ENCODE results near the gene EPAS1. TPM values are rescaled to one million over a fixed set of nuclear protein-coding genes. Genes with fewer than 3 reads are reported as not detected.
"Not testable (repeated sequence)": the region's sequence is repeated elsewhere in the genome, so short reads cannot be mapped to it uniquely, and the experiment has no call there.

Gene EPAS1
- polyA plus RNA-seq, 10 donors, result 29.2 to 48.0 (median 38.0) TPM

DNA sequence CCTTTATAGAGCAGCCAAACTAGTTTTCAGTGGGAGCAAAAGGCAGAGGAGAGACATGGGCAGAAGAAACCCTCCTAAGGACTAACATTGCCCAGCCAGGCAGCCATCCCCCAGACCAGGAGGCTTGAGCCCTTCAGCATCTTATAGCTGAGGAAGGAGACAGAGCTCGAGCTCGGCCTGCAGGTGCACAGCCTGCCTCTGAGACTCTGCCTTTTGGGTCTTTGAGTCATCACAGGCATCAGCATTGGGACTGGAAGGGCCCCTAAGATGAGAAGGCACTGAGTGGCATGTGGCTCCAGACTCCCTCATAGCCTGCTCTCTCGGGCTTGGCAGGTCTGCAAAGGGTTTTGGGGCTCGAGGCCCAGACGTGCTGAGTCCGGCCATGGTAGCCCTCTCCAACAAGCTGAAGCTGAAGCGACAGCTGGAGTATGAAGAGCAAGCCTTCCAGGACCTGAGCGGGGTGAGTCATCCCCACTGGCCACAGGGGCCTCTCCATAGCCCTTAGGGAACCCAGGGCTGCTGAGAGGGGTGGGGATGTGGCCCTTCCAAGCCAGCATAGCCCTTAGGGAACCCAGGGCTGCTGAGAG lies 84.1 kb downstream of the EPAS1 start:
- DNase-seq, result no peak

DNA sequence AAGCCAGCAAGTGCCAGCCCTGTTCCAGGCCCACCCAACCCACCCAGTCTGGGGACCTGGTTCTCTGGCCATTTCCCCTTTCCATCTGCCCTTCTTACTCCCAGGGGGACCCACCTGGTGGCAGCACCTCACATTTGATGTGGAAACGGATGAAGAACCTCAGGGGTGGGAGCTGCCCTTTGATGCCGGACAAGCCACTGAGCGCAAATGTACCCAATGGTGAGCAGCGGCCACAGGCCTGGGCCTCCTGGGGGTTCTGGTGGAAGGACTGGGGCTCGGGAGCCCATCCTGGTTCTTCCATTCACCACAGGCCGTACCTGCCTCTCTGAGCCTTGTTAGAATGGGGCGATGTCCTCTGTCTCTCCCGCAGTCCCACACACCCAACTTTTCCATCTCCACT lies 84.7 kb downstream of the EPAS1 start:
- DNase-seq, result no peak

DNA sequence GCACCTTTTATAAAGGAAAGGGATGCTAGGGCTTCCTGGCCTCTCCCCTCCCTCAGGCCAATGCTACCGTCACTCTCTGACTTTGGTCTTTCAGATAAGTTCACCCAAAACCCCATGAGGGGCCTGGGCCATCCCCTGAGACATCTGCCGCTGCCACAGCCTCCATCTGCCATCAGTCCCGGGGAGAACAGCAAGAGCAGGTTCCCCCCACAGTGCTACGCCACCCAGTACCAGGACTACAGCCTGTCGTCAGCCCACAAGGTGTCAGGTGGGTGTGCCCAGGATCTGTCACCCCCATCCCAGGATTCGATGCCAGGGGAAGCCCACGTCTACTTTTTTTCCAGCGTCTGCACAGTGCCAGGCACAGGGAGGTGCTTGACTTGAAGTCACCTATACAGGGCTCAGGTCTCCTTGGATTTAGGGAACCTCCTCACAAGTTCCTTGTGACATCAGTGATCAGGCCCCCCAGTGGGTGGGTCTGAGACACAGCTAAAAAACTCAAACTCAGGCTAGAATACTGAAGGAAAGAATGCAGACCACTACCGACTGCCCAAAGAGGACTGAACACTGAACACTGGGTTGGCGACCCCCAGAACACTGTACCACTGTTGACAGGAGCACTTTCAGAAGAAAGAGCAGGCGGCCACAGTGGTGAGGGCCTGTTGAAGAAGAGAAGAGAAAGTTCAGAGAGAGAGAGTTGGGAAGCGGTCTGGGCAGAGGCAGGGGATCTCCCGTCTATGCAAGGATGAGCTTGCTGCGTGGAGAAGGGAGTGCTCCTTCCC lies 85.3 kb downstream of the EPAS1 start:
- DNase-seq, result no peak

DNA sequence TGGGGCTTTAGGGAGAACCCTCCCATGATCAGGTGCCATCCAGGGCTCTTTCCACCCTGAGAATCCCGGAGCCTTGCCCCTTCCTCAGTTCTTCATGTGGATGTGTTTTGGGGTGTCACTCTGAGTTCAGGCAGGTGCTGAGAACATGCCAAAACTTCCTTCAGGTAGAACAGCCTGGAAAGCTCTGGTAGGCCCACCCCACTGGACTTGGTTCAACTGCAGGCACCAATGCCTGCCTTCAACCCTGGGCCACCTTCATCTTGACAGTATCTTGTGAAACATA lies 85.8 kb downstream of the EPAS1 start:
- DNase-seq, result no peak

DNA sequence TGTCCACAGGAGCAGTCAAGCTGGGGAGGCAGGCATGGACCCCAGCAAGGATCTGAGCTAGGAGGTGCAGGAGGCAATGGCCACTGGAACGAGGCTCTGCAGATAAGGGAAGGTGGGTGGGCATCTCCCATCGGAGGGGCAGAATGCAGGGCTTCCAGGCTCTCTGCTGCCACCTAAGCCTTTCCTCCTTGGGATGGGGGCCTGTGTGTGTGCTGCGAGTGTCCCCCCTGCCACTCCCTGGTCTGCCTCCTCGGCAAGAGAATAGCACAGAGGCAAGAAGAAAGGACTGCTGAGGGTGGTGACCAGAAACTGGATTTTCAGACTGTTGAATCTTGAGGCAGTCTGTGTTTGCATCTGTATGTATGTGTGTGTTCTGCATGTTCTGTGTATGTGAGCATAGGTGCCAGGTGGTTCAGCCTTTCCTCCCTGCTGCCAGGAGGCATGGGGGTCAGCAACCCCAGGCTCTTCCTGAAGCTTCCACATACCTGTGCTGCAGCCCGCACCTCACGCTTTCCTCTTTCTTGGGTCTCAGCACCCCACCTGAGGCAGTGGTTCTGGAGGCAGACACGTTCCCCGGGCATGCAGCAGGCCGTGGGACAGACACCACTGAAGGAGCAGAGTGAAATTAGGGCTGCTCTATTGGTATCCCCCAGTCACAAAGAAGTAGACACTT lies 86.7 kb downstream of the EPAS1 start:
- DNase-seq, result no peak

DNA sequence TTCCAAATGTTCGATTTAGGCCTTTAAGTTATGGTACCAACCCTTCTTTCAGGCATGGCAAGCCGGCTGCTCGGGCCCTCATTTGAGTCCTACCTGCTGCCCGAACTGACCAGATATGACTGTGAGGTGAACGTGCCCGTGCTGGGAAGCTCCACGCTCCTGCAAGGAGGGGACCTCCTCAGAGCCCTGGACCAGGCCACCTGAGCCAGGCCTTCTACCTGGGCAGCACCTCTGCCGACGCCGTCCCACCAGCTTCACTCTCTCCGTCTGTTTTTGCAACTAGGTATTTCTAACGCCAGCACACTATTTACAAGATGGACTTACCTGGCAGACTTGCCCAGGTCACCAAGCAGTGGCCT lies 87.2 kb downstream of the EPAS1 start:
- DNase-seq, result no peak

DNA sequence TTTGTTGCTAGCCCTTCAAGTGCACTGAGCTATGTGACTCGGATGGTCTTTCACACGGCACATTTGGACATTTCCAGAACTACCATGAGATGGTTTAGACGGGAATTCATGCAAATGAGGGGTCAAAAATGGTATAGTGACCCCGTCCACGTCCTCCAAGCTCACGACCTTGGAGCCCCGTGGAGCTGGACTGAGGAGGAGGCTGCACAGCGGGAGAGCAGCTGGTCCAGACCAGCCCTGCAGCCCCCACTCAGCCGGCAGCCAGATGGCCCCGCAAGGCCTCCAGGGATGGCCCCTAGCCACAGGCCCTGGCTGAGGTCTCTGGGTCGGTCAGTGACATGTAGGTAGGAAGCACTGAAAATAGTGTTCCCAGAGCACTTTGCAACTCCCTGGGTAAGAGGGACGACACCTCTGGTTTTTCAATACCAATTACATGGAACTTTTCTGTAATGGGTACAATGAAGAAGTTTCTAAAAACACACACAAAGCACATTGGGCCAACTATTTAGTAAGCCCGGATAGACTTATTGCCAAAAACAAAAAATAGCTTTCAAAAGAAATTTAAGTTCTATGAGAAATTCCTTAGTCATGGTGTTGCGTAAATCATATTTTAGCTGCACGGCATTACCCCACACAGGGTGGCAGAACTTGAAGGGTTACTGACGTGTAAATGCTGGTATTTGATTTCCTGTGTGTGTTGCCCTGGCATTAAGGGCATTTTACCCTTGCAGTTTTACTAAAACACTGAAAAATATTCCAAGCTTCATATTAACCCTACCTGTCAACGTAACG lies 88.8 kb downstream of the EPAS1 start:
- no peak for DNase-seq

DNA sequence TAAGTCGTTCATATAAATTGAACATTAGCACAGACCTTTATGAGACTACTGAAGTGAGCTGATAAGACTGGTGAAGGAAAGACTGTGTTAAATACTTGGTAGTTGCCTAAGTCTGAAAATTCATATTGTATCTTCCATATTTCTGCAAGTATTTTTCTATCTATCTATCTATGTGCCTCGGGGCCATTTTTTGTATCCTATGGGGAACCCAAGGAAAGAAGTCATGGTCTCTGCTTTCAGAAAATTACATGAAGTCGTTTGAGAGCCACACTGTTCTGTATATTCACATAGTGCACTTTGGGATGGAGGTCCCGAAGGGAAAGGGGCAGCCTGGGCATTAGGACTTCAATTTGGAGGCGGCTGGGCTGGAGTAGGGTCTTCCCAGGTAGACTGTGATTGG lies 89.6 kb downstream of the EPAS1 start:
- no peak for DNase-seq

DNA sequence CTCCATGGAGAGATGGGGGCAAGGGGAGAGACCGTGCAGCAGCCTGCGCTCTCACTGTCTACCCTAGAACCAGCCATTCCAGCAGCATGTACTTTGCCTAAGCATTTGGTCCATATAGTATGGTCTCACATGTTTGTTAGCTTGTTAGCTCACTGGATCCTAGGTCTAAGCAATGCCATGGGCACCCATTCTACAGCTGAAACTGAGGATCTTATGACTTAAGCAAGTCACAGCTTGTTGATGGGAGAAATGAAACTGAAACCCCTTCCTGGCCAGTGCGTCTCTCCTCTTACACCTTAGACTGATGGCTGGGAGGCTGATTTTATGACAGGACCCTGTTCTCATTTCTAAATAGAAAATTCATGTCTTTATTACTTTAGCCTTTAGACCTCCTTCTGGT lies 90.1 kb downstream of the EPAS1 start:
- no peak for DNase-seq

DNA sequence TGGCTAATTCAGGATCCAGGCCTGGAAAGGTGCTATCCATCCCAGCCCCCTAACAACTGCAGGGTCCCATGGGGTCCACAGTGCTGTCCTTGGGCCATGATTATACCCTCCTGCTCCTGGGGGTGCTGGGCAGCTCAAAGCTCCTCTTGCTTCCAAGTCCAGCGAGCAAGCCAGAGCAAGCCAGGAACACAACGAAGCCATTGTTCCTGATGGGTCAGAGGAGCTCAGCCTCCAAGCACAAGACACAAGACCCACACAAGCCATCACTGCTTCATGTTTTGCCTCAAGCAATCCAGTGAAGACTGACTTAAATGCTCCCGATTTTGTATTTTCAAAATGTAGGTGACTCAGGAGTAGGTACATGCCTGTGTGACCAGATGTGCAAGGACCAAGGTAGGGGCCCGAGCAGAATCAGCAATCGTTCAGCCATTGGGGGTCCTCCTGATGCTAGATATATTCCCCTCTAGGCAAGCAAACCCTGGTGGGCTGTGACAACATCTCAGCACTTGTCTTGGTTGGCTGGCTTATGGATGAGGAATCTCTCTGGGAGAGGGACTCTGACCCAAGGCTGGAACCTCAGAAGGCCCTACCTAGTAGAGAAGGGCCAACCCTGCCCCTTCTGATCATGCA lies 90.8 kb downstream of the EPAS1 start:
- DNase-seq, result no peak

DNA sequence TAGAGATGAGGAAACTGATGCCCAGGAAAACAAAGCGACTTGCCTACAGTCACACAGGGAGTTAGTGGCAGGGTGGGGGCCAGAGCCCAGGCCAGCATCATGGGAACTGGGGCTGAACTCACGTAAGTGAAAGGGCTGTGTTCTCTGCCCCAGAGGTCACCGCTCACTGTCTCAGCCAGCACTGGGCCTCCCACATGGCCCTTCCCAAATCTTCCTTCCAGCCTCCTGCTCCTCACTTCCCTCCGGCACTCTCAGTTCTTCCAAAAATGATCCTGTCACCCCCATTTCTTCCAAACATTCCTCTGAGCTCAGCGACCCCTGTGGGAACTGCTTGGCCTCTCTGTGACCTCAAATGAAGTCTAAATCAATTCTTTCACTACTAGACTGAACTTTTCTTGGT lies 91.7 kb downstream of the EPAS1 start:
- peak in 2 of 3 donors; percentile 18 to 50 for DNase-seq

DNA sequence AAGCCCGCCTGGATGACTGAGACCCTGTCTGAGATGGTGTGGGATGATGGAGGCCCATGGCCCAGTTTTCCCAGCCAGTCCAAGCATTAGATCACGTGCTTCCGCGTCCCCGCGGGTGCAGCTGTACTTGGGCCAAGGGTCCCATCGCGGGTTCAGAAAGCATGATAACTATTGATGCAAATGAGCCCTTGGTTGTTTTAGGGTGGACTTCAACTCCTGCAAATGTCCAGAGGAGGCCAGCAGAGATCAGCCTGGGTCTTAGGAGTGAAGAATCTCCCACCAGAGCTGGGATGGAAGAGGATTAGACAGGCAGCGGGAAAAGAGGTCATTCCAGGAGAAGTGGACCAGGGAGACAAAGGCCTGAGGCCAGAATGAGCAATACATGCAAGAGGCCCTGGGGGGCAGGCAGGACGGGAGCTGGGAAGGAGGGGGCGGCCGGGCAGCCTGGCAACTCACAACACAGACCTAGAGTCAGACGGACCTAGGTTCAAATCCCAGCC lies 92.3 kb downstream of the EPAS1 start:
- no peak for DNase-seq

DNA sequence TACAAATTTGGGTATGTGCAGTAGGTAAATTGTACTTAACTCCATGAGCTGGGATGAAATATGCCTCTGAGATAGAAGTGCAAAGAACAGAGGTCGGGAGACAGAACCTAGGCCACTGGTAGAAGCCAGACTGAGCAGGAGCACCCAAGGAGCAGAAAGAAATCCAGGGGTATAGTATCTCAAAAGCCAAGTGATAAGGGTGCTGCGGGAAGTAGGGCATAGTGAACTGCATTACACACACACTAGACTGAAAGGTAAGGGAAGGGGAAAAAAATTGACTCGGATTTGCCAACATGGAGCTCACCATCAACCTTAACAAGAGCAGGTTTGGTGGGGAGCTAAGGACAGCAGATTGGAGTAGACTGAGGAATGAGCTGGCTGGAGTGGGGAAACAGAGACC lies 92.8 kb downstream of the EPAS1 start:
- no peak for DNase-seq

DNA sequence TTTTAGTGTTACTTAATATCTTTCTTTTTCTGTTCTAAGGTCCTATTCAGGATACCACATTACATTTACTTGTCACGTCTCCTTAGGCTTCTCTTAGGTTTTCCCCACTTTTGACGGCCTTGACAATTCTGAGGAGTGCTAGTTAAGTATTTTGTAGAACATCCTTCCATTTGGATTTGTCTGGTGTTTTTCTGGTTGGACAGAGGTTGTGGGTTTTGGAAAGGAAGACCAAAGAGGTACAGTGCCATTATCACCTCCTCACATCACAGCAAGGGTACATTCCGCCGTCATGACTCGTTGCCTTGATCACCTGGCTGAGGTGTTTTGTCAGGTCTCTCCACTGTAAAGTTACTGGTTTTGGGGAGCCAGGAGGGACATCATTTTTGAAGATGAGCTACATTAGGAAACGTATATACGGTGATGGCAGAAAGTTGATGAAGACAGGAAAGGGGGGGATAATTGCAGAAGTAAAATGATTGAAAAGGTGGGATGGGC lies 93.7 kb downstream of the EPAS1 start:
- DNase-seq, result no peak

DNA sequence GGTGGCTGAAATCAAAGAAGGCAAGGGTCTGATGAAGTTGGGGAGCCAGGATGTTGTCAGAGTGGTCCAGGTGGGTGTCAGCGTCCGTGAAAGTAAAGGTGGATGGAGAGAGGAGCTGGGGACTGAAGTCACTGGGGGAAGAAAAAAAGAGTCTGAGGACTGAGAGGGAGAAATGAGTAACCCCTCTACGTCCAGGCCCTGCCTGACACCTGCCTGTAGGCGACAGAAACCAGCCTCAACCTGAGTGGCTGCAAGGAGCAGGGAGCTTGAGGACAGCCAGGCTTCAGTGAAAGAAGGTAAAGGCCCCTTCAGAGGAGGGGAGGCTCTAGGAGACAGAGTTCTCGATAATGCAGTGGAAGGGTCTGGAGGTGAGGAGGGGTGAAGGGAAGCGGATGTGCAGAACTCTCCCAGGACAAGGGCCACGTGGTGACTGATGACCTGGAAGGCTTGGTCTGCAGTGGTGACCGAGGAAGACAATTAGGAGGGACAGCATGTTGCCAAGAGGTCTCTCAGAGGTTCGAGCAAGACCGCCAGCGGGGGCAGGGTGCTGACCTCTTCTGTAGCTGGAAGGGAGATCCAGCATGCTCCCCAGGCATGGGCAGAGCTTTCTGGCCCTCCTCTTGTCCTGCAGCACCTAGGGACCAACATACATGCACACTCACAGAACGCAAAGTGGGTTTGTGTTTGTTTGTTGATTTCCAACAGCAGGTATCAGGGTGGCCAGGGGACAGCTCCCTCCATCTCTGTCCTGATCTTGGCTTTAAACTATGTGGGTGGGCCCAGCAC lies 95.5 kb downstream of the EPAS1 start:
- DNase-seq, result no peak

DNA sequence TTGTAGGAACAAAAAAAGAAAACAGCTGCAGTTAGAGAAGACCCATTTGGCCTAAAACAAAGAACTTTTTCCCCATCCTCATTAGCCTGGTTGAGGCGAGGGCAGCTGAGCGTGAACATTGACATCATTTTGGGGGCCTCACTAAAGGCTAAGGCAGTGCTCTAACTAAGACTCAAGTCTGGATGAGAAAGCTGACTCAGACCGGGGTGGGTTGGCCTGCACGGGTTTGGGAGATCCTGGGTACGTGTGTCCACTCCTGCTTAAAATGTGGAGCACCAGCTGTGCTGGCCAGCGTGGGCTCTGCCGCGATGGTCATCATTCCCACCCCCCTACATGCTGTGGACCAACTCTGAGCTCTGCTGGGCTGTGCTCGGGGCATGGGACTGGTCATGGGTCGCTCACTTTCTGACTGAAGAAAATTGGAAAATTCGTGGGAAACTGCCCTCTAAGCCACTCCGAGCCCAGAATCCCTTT lies 96.2 kb downstream of the EPAS1 start:
- DNase-seq, result no peak

DNA sequence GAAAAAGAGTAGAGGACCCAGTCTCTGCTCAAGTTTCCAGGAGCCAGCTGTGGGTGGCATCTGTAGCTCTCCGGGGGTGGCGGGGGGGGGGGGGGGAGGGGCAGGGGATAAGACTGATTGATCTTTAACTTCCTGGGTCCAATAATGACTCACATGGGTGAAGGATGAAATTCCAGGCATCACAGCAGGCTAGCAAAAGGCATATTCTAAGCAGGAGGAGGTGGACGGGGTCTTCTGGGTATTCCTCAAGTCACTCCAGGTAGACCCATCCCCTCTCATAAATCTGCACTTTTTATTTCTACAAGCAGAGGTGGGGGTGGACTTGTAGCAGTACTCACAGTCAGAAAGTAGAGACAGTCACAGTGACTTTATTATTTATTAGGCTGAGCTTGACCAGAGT lies 96.7 kb downstream of the EPAS1 start:
- DNase-seq, result no peak

DNA sequence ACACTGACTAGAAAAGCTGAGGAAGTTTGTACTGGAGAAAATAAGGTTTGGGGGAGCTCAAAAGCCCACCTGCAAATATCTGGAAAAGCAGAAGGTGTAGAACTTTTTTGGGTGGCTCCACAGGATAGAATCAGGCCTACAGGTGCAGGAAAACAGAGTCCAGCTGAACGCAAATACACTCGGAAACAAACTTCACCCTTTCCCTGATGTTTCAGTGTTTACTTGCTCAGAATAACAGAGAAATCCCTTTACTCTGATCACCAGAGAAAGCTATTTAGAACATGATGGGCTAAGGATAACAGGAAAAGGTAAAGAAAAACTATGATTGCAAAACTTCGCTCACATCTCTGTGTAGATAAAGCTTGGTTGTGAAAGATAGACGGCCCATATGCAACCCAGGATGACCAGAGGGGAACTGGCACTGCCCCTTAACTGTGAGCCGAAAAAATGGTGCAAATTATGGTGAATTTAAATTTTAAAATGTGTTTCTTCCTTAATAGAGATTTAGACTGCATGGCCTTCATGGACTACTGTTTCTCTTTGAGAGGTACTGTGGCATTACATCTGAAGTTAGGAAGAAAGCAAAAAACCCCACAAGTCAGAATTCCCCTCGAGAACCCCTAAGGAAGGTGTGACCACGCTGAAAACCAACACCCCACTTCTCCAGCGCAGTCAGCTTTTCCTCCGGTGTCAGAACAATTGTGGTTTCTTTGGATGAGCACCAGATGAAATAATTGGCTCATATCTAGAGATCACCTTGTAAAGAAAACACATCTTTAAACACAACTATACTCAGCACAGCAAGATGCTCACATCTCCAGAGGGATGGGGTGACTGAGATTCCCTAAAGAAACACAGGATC lies 97.7 kb downstream of the EPAS1 start:
- no peak for DNase-seq

DNA sequence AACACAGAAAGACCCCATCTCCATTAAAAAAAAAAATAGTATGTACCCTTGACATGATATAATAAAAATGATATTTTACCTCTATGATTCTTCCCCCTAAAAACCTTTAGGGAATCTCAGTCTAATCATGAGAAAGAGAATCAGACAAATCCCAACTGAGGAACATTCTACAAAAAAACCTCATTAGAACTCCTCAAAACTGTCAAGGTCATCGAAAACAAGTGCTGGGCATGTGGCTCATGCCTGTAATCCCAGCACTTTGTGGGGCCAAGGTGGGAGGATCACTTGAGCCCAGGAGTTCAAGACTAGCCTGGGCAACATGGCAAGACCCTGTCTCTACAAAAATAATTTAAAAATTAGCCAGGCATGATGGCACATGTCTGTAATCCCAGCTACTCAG lies 98.5 kb downstream of the EPAS1 start:
- DNase-seq, result not testable (repeated sequence)

DNA sequence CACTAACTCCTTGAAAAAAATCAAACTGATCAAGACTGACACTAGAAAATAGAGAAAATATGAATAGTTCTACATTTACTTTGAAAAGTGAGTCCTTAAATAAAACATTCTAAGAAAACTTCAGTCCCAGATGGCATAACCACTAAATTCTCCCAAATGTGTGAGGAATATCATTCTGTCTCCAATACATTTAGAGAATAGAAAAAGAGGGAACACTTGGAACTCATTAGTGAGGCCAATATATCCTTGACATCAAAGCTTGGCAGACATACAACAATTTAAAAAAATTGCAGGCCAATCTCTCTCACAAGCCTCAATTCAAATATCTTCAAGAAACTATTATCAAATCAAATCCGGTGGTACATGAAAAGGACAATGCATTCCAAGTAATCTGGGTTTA lies 102.8 kb downstream of the EPAS1 start:
- no peak for DNase-seq

Measured in muscle of back (tissue), 11 donors.